ENCODE results near the gene DUSP18.

DNA sequence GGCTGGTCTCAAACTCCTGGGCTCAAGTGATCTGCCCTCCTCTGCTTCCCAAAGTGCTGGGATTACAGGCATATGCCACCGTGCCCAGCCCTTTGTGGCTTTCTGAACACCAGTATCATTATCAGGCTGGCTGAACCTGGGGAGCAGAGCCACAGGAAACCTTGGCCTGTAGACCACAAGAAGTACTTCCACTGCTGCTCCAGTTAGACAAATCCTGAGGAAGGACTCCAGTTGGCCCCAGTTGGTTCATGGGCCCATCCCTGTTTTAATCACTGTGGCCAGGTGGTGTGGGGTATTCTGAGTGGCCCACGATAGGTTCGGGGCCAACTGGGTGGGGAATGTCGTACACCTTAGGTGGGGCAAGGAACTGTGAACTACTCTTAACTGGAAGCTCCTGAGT lies 5.5 kb upstream of the DUSP18 start:
- TF ChIP-seq EZH2 (IDR thresholded peaks at IDR 0.05) (no peak), POLR2AphosphoS5 (IDR thresholded peaks at IDR 0.05; ENCODE audit: borderline replicate concordance, low read depth, low read length) (no peak), FOXP2 (optimal IDR thresholded peaks at IDR 0.05; ENCODE audit: control extremely low read depth, extremely low read length, insufficient read depth) (no peak)
